Measurements from ENCODE around the gene SLC16A5. TPM values are rescaled to one million over a fixed set of nuclear protein-coding genes. Genes with fewer than 3 reads are reported as not detected.
"Not testable (repeated sequence)": the region's sequence is repeated elsewhere in the genome, so short reads cannot be mapped to it uniquely, and the experiment has no call there.

SLC16A5 gene, protein sequence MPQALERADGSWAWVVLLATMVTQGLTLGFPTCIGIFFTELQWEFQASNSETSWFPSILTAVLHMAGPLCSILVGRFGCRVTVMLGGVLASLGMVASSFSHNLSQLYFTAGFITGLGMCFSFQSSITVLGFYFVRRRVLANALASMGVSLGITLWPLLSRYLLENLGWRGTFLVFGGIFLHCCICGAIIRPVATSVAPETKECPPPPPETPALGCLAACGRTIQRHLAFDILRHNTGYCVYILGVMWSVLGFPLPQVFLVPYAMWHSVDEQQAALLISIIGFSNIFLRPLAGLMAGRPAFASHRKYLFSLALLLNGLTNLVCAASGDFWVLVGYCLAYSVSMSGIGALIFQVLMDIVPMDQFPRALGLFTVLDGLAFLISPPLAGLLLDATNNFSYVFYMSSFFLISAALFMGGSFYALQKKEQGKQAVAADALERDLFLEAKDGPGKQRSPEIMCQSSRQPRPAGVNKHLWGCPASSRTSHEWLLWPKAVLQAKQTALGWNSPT
- total RNA-seq, result 1.2 TPM

DNA sequence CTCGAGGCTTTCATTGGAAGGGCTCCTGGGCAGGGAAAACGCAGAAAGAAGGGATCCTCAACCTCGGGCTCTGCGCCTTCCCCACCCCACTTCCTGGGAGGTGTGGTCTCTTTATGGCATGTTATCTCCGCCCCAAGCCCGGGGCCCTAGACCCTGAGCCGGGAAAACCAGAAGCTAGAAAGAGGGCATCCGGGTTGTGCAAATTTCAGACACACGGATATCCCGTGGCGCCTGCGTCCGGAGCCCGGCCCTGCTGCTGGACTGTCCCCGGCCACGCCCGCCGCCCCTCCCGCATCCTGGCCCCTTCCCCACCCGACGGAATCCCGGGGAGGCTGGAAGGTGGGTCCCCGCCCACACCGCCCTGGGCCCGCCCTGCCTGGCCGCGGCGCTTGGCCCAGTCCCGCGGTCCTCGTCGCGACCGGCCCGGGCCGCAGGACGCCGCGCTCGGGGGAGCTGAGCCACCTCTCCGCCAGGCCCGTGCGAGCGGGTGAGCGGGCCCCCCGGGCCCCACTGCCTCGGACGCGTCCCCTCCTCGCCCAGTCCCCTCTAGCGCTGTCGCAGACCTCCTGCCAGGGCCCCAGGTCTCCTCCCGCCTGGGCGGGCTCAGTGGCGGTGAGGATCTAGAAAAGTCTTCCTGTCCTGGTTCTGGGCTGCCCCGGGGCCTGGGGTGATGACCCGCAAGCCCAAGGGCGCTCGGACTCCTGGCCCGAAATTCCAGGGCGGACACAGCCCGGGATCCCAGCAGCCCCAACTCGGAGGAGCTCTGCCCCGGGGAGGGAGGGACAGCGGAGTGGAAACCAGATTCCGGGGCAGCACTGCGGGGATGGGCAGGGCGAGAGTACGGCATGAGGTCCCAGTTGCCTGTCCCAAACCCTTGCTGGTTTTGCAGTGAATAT lies at the start of gene SLC16A5:
Gene SLC16A5, plus strand, starts transcription at position 397 of the 896 bp plus-strand sequence. CDS start 5,683 bp downstream, outside the sequence.
- DNase-seq (ENCODE audit: low spot score in 2 of 2) (no peak), FAIRE-seq (no peak)

DNA sequence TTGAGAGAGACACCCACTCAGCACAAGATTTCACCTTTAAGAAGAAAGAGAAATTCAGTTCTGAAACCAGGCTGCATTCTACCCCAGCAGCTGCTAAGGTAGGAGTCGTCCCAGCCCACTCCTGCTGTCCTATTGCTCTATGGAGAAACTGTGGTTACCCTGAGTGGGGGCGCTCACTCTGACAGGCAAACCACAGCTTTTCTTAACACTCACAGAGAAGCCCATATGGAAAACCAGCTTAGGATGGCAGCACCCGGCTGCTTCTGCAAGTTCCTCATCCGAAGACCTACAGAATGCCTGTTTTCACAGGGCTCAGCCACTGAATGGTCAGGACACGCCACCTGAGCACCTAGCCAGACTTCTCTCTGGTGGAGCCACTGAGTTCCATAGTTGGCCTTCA lies 48.5 kb upstream of the SLC16A5 start:
- FAIRE-seq (no peak), DNase-seq (ENCODE audit: low spot score in 2 of 2) (no peak)

DNA sequence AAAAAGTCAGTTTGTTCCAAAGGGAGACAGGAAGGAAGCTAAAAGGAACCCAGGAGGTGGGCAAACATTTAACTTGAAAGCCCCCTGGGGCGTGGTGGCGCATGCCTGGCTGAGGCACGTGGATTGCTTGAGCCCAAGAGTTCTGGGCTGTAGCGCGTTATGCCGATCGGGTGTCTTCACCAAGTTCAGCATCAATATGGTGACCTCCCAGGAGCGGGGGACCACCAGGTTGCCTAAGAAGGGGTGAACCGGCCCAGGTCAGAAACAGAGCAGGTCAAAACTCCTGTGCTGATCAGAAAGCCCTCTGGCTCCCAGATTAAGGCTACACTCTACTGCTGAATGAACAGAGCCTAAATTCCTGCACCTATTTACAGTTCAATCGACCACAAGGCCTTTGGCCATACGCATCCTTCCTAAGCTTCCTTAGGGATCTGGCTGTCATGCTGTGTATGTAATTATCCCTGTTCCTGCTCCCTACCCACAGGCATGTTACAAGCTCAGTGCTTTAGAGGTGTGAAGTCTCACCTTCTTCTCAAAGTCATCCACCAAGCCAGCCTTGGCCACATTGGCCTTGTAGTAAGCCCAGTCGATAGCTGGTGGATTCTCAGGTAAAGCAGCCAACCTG lies 46.0 kb upstream of the SLC16A5 start:
- FAIRE-seq, result no peak
- no peak for DNase-seq (ENCODE audit: low spot score in 2 of 2)

DNA sequence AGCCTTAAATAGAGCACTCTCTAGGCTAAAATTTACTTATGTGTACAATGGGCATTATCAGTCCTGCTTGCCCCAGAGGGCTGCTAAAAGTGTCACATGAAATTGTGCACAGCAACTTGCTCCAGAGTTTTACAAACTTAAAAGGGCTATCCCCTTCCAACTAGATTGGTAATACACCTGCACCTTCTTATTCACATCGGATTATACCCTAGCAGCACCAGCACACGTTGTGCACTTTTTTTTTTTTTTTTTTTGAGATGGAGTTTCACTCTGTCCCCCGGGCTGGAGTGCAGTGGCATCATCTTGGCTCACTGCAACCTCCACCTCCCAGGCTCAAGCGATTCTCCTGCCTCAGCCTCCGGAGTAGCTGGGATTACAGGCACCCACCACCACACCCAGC lies 44.0 kb upstream of the SLC16A5 start:
- FAIRE-seq, result not testable (repeated sequence)

DNA sequence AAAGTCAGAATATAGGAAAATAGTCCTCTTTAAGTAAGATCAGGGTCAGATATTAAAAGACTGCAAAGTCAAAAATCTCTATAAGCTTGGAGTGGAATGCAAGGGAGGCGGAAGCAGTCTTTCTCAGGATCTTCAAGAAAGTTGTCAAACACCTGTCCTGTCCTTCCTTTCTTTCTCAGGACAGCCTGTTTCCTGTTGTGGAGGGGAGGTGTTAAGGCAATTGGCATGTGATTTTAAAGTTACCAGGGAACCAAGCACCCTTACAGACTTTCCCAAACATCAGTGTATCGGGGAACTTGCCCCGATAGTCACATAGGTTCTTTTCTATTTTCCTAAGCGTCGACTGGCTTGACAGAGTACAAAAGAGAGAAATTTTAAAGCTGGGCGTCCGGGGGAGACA lies 43.0 kb upstream of the SLC16A5 start:
- DNase-seq (ENCODE audit: low spot score in 2 of 2) (no peak), FAIRE-seq (no peak)

More for the DNA sequence above, 44.0 kb upstream of the SLC16A5 start:
- DNase-seq (ENCODE audit: low spot score in 2 of 2), result not testable (repeated sequence)

DNA sequence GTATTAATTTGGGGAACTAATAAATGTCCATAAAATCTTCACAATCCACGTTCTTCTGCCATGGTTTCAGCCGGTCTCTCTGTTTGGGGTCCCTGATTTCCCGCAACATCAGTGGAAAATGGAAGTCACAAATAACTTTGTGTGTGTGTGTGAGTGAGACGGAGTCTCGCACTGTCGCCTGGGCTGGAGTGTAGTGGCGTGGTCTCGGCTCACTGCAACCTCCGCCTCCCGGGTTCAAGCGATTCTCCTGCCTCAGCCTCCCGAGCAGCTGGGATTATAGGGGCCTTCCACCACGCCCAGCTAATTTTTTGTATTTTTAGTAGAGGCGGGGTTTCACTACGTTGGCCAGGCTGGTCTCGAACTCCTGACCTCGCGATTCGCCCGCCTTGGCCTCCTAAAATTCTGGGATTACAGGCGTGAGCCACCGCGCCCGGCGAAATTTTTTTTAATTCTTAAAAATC lies 41.8 kb upstream of the SLC16A5 start:
- not testable (repeated sequence) for FAIRE-seq; DNase-seq (ENCODE audit: low spot score in 2 of 2)

DNA sequence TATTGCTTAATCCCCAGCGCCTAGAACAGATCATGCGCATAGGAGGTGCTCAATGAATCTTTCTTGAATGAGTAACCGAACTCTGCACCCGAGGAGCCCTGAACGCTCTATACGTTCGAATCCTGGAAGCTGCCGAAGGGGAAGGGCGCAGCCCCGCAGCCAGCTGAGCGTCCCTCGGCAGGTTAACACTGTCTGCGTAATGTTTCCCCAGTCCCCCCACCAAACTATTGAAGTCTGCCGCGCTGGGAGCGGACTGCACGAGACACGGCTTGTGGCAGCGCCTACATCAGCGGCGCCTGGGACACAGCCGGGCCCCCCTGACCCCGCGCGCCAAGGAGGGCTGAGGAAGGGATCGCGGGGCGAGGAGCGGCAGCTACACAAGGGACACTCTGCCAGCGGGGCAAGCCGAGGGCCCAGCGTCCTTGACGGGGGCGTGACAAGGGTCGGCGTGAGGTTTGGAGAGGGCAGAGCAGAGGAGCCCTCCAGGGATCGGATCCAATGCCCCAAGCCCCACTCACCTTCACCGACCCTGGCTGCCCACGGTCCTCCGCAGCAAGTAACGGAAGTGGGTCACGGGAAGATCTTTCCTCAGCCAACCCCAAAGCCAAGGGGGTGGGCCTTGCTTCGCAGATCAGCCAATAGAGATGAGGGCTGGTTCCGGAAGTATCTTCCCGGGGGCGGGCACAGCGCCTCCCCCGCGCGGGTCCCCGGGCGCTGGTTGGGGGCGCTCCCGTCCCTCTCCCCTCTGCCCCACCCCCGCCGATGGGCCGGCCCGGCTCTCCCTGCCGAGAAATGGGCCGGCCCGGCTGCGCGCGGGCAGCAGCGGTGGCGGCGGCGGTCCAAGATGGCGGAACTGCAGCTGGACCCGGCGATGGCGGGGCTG lies 41.1 kb upstream of the SLC16A5 start, which contains the start of the genes ATP5PD and KCTD2:
Gene ATP5PD, minus strand, starts transcription at position 563 of the 883 bp plus-strand sequence. CDS start 4,319 bp downstream, outside the sequence.
Gene KCTD2, plus strand, starts transcription at position 819 of the 883 bp plus-strand sequence. Its CDS starts 26 bp downstream, at position 845.
- FAIRE-seq (no peak), DNase-seq (ENCODE audit: low spot score in 2 of 2) (peak; percentile 97 to 98)

DNA sequence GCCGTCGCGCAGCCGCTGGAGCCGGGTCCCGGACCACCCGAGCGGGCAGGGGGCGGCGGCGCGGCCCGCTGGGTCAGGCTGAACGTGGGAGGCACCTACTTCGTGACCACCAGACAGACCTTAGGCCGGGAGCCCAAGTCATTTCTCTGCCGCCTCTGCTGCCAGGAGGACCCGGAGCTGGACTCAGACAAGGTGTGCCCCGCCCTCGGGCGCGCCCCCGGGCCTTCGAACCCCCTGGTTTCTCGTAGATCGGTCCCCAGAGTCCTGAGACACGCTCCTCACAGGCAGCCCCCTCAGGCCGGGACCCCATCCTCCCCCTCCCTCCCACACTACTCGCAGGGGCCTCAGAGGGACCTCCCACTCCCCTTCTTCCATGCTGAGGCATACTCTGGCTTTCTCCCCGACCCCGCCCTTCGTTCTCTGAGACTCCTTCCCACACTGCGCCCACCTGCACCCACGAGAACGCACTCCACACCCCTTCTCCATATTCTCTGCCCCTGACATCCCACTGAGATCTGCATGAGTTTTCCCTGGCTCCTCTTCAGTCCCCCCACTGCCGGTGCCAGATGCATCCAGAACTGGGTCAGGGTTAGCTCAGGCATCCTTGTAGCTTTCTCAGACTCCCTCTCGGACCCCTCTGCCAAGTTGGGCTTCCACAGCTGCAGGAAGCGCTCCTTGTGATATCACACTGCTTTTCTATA lies 40.2 kb upstream of the SLC16A5 start:
- DNase-seq (ENCODE audit: low spot score in 2 of 2), result no peak

DNA sequence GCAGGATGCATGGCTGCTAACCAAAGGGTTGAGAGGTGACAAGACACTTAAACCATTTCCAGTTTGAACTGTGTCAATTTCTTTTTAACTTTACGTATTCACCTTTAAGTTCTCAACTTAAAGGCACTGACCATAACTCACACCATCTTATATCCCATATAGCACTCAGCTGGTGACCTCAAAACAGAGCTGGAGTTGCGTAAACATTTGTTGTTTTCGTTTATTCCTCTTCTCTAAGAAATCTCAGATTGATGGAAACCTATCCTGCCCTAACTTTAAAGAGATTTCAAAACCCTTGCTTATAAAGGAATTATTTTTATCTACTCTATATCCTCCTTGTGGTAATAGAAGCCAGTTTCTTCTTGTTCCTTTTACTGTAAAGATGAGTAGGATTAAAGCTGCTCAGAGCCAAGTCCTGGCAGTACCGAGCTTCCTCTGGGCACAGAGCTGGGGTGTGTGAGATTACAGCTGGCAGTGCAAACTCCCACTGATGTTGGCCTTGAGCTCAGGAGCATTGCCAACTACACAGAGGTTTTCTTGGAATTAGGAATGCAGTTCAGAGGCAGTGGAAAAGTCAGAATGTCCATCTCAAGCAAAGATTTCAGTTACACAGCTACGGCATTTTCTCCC lies 39.4 kb upstream of the SLC16A5 start:
- DNase-seq (ENCODE audit: low spot score in 2 of 2) (no peak), FAIRE-seq (no peak)

More for the DNA sequence above, 40.2 kb upstream of the SLC16A5 start:
- FAIRE-seq, result no peak

DNA sequence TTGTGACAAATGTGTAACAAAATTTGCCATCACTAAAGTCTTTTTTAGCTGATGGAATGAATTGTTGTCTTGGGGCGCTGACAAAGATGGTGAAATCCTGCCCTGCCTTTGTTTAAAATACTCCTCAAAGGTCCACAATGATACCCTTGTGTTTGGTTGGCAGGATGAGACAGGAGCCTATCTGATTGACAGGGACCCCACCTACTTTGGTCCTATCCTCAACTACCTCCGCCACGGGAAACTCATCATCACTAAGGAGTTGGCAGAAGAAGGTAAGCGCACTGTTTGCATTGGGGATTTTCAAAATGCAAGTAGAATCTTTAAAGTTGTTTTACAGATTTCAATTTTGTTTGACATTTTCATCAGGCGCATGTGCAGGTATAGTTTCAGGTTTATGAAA lies 38.7 kb upstream of the SLC16A5 start:
- no peak for DNase-seq (ENCODE audit: low spot score in 2 of 2)
- FAIRE-seq, result no peak

DNA sequence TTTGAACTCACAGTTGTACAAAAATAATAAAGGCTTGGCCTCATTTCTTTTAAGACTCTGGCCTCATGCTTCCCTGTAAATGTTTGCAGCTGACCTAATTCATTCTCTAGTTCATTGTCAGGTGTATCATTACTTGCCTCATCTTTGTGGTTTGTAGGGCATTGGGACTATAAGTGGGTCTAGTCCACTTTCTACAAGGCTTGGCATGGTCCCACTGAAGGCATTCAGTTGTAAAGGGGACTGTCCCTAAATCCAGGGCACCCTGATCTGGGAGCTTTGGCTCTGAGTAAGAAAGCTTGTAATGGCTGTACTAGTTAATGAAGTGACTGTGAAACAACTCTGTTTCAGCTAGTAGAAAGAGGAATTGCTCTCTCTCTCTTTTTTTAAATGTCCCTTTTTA lies 38.0 kb upstream of the SLC16A5 start:
- DNase-seq (ENCODE audit: low spot score in 2 of 2) (no peak), FAIRE-seq (no peak)

DNA sequence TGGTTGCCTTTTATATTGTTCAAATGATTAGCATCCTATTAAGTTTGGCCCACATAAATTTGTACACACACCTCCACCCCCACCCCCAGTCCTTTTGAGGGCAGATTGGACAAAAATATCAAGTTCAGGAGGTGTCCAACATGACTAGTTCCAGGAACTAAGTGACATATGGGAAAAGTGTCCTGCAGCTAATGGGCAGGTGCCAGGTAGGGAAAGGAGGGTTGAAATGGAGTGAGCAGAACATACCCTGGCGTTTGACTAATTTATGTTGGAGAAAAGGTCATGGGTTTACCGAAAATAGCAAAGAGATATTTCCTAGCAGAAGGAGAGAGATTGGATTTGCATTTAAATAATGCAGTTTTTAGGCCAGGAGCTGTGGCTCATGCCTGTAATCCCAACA lies 35.8 kb upstream of the SLC16A5 start:
- no peak for FAIRE-seq
- no peak for DNase-seq (ENCODE audit: low spot score in 2 of 2)

DNA sequence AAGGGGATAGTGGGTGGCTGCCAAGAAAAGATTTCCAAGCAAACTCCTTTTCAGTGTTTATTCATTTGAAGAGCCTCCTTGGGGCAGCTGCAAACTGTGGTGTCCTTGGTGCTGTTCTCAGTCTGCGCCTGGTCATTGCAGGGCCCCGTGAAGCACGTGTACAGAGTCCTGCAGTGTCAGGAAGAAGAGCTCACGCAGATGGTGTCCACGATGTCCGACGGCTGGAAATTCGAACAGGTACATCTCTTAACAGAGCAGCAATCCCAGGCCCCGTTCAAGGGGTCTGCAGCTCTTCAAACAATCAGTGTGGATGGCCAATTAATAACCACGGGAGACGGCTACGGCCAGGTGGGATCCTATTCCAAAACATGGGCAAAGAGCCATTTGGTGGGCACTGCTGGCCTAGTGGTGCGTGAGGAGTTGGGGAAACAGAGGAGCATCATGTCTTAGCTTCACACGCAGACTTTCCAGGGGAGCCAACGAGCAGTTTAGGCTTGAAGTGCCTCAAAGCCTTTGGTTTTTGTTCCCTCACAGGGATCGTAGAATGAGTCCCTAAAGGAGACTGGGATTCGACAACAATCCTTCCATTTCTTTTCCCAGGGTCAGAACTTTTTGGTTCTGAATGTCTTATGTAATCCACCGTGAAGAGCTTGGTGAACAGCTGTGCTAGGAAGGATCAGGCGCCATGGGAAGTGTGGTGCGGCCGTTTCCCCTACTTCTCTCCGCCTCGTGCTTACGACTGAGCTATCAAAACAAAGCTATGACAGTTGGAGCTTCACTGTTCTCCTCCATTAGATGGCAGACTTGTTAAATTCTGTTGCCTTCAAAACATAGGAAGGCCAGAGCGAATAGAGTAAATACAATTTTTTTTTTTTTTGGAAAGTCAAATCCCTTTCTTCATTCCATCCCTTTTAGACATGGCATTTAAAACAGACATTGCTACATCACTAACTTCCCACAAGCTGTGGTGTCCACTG lies 28.1 kb upstream of the SLC16A5 start:
- FAIRE-seq (peak; percentile 66), DNase-seq (ENCODE audit: low spot score in 2 of 2) (peak; percentile 81 to 84)

DNA sequence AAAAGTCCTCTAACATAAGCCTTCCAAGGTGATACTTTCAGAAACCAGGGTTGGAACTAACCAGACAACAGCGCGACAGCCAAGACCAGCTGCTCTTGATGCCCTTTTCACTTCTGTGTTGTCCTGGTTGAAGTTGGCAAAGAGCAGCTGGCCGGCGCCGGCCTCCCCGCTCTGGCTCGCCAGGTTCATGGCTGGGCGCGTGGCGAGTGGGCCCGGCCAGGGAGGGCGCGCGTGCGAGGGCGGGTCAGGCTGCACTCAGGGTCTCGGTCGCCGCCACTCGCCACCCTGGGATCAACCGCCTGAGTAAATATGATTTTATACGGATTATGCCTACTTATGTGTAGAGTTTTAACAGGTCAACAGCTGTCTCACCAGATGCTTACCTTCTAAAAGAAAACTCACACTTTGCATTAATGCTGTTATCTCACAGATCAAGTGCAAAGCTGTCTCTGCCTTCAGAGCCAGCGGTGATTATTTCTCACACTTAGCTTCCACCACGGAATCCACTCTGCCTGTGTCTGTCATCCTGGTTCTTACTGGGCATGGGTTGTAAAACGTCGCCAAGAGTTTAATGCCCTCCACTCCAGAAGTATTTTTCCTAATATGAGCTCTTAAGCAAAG lies 27.2 kb upstream of the SLC16A5 start:
- FAIRE-seq, result no peak
- DNase-seq (ENCODE audit: low spot score in 2 of 2), result no peak

DNA sequence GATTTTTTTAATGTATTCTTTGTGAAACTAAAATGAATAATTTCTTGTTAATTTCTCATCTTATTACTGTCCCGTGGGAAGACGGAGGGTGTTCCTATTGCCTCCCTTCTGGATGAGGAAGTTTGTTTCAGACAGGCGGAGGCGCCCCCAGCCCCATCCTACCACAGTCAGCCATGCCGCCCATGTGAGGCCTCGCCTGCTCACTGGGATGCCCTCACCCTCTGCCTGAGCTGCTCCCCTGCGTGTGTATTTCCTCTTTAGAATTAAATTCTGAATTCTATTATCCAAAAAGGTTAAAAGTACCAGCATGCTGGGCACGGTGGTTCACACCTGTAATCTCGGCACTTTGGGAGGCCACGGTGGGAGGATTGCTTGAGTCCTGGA lies 26.7 kb upstream of the SLC16A5 start:
- DNase-seq (ENCODE audit: low spot score in 2 of 2) (no peak), FAIRE-seq (no peak)

DNA sequence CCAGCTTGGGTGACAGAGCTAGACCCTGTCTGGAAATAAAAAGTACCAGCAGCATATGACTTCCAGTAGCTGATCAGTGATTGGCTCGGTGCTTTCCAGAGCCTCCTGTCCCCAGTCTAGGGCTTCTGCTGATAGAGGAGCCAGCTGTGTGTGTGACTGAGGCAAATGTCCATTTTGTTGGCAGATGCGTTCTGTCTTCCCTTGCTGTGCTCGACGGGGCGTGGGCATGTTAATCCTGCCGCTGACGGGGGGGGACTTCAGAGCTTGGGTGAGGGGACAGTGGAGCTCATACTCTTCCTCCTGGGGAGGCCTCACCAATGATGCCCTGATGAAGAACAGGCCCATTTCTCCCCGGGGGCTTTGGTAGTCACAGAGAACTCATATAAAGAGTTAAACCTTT lies 26.1 kb upstream of the SLC16A5 start:
- DNase-seq (ENCODE audit: low spot score in 2 of 2) (no peak), FAIRE-seq (no peak)

DNA sequence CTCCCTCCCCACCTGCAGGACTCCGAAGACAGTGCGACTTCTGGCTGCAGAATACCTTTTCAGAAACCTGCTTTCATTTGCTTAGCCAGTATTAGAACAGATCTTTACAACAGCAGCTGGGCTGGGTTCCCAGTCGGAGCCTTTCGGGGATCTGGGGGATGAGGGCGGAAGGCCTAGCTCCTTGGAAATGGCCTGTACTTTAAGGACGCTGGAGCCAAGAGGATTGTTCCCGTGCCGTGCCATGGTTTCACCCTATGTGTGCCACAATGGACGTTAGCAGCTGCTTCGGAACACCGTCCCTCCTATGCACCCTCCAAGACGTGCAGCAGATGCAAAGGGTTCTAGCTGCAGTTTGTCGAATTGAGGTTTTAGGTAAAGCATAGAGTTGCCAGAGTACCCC lies 24.6 kb upstream of the SLC16A5 start:
- no peak for FAIRE-seq
- no peak for DNase-seq (ENCODE audit: low spot score in 2 of 2)

Measured in frontal cortex (tissue), 4 donors.